Panc1 (cell line): ENCODE results near the gene RAB14.

Source experiments
- CTCF ChIP-seq: fragments of 450-650 bp; IDR thresholded peaks from 2 replicates; pipeline ENCODE4 v1.5.1; 2017; ENCODE audit warnings: mild to moderate bottlenecking
- POLR2AphosphoS5 ChIP-seq: IDR thresholded peaks from 2 replicates; pipeline ENCODE4 v1.6.1; 2012; ENCODE audit warnings: mild to moderate bottlenecking, low read depth, low read length, moderate library complexity
- SIN3A ChIP-seq: IDR thresholded peaks from 2 replicates; pipeline ENCODE4 v1.6.1; 2012; ENCODE audit warnings: low read depth, mild to moderate bottlenecking, low read length, moderate library complexity, borderline replicate concordance; ENCODE audit not compliant: insufficient read depth

DNA sequence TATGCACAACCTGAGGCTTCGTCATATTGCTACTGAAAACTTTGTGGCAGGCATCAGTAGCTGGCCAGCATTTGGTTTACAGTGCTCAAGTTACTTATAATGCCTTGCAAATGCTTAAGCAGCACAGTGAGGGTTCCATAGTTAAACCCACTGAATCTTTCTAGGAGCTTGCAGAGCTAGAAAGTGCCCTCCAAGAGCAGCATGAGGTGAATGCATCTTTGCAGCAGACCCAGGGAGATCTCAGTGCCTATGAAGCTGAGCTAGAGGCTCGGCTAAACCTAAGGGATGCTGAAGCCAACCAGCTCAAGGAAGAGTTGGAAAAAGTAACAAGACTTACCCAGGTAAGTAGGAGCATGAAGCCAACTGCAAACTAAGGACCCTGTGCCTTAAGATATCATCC lies 66.0 kb downstream of the RAB14 start:
- TF ChIP-seq CTCF = no peak
- no peak for TF ChIP-seq SIN3A
- no peak for TF ChIP-seq POLR2AphosphoS5
